Measurements from ENCODE around the gene LEO1. TPM values are rescaled to one million over a fixed set of nuclear protein-coding genes. Genes with fewer than 3 reads are reported as not detected.
A peak's percentile ranks its signal among the peaks of the same experiment; 100 is the strongest.

Gene LEO1
- total RNA-seq, 1 experiment from 2014 or later: 22.5 TPM

DNA sequence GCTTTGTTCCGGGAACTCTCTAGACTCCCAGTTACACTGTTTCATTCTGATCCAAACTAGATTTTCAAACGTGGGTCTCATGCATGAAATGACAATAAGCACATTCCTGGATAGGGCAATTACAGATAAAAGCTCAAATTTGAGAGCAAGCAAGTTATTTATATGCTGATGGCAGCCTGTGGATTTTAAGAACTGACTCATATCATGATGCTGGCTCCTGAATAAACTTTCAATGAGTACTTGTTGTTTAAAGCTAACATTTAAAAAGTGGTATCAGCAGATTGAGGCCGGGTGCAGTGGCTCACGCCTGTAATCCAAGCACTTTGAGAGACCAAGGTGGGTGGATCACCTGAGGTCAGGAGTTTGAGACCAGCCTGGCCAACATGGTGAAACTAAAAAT is 66.6 kb downstream of the LEO1 start:
- intact Hi-C loops (cut with micrococcal nuclease; ENCODE audit: unreplicated experiment): loop anchor here (5.0 kb wide), 2 partner anchors 108 to 253 kb away; no protein-coding TSS in a partner anchor
- Mint-ChIP-seq H3K36me3 (ENCODE audit: insufficient read depth, unreplicated experiment) (peaks cover 33% of the 10 kb centered on the region), H3K4me1 (ENCODE audit: low read depth, unreplicated experiment) (peaks cover 22% of the 10 kb centered on the region), H3K27ac (ENCODE audit: unreplicated experiment) (no peak overlapping the region), H3K27me3 (ENCODE audit: unreplicated experiment) (no peaks in the 10 kb centered on the region), H3K4me3 (ENCODE audit: low read depth, unreplicated experiment) (no peak overlapping the region), H3K9me3 (ENCODE audit: low read depth, unreplicated experiment) (no peaks in the 10 kb centered on the region)
- TF ChIP-seq, protein P1, sequence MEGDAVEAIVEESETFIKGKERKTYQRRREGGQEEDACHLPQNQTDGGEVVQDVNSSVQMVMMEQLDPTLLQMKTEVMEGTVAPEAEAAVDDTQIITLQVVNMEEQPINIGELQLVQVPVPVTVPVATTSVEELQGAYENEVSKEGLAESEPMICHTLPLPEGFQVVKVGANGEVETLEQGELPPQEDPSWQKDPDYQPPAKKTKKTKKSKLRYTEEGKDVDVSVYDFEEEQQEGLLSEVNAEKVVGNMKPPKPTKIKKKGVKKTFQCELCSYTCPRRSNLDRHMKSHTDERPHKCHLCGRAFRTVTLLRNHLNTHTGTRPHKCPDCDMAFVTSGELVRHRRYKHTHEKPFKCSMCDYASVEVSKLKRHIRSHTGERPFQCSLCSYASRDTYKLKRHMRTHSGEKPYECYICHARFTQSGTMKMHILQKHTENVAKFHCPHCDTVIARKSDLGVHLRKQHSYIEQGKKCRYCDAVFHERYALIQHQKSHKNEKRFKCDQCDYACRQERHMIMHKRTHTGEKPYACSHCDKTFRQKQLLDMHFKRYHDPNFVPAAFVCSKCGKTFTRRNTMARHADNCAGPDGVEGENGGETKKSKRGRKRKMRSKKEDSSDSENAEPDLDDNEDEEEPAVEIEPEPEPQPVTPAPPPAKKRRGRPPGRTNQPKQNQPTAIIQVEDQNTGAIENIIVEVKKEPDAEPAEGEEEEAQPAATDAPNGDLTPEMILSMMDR (IDR thresholded peaks at IDR 0.05; ENCODE audit: unreplicated experiment): no peak
- BruUV-seq (replicated peaks): no TSS peak
- CTCF ChIA-PET: interaction anchor here (1.6 kb wide), 1 partner anchor 30 kb away, joined by 6 read pairs; no protein-coding TSS in a partner anchor
- no peak for DNase-seq

- H3K4me1 Mint-ChIP-seq (ENCODE audit: low read depth, unreplicated experiment): peaks cover 22% of the 10 kb centered on the region
- no peak overlapping the region for H3K27ac Mint-ChIP-seq (ENCODE audit: unreplicated experiment)
- DNase-seq: no peak
- no peaks in the 10 kb centered on the region for H3K27me3 Mint-ChIP-seq (ENCODE audit: unreplicated experiment)
- CTCF ChIA-PET: no interaction called here
- no peaks in the 10 kb centered on the region for H3K9me3 Mint-ChIP-seq (ENCODE audit: low read depth, unreplicated experiment)
- no TSS peak for BruUV-seq (replicated peaks)
- H3K4me3 Mint-ChIP-seq (ENCODE audit: low read depth, unreplicated experiment): no peak overlapping the region
- TF ChIP-seq, protein P1 (IDR thresholded peaks at IDR 0.05; ENCODE audit: unreplicated experiment): no peak
- H3K36me3 Mint-ChIP-seq (ENCODE audit: insufficient read depth, unreplicated experiment): peaks cover 37% of the 10 kb centered on the region
- intact Hi-C loops (cut with micrococcal nuclease; ENCODE audit: unreplicated experiment): no loop called here
Observed at GRCh38 chr15:51904421-51904820, 67.2 kb downstream of the LEO1 start.

GRCh38 chr15:51889486-51889885 is 82.1 kb downstream of the LEO1 start:
- Mint-ChIP-seq H3K9me3 (ENCODE audit: low read depth, unreplicated experiment) (no peaks in the 10 kb centered on the region), H3K27me3 (ENCODE audit: unreplicated experiment) (no peaks in the 10 kb centered on the region), H3K27ac (ENCODE audit: unreplicated experiment) (no peak overlapping the region), H3K4me1 (ENCODE audit: low read depth, unreplicated experiment) (no peaks in the 10 kb centered on the region), H3K36me3 (ENCODE audit: insufficient read depth, unreplicated experiment) (peaks cover 19% of the 10 kb centered on the region), H3K4me3 (ENCODE audit: low read depth, unreplicated experiment) (no peak overlapping the region)
- intact Hi-C loops (cut with micrococcal nuclease; ENCODE audit: unreplicated experiment): loop anchor here (5.0 kb wide), 1 partner anchor 92 kb away; no protein-coding TSS in a partner anchor
- DNase-seq: no peak
- CTCF ChIA-PET: interaction anchor here (0.7 kb wide), 1 partner anchor 157 kb away, joined by 4 read pairs; no protein-coding TSS in a partner anchor
- TF ChIP-seq, protein P1 (IDR thresholded peaks at IDR 0.05; ENCODE audit: unreplicated experiment): no peak
- no TSS peak for BruUV-seq (replicated peaks)

GRCh38 chr15:51888593-51889195 is 82.9 kb downstream of the LEO1 start:
- no peak overlapping the region for H3K27ac Mint-ChIP-seq (ENCODE audit: unreplicated experiment)
- H3K27me3 Mint-ChIP-seq (ENCODE audit: unreplicated experiment): no peaks in the 10 kb centered on the region
- H3K4me1 Mint-ChIP-seq (ENCODE audit: low read depth, unreplicated experiment): no peaks in the 10 kb centered on the region
- H3K9me3 Mint-ChIP-seq (ENCODE audit: low read depth, unreplicated experiment): no peaks in the 10 kb centered on the region
- H3K4me3 Mint-ChIP-seq (ENCODE audit: low read depth, unreplicated experiment): no peak overlapping the region
- TF ChIP-seq, protein P1 (IDR thresholded peaks at IDR 0.05; ENCODE audit: unreplicated experiment): peak; percentile 36
- BruUV-seq (replicated peaks): no TSS peak
- DNase-seq: no peak
- peaks cover 19% of the 10 kb centered on the region for H3K36me3 Mint-ChIP-seq (ENCODE audit: insufficient read depth, unreplicated experiment)
- intact Hi-C loops (cut with micrococcal nuclease; ENCODE audit: unreplicated experiment): loop anchor here (5.0 kb wide), 1 partner anchor 91 kb away; no protein-coding TSS in a partner anchor
- CTCF ChIA-PET: interaction anchor here (0.6 to 1.6 kb wide), 5 partner anchors 9 to 106 kb away, joined by 3 to 14 read pairs (median 4); no protein-coding TSS in a partner anchor

Other genes starting within 250 kb of the LEO1 start
- gene LYSMD2, start 234.1 kb downstream of the LEO1 start, total RNA-seq (2022): 14.3 TPM in 2 replicates
- gene TMOD2, start 220.2 kb downstream of the LEO1 start, total RNA-seq (2022): 0.64 and 1.0 TPM in 2 replicates
- 53.6 and 60.1 TPM in 2 replicates for gene TMOD3, start 142.1 kb downstream of the LEO1 start, total RNA-seq (2022)
- gene MAPK6, start 47.4 kb upstream of the LEO1 start, total RNA-seq (2022): 28.4 and 35.9 TPM in 2 replicates
- gene BCL2L10, start 141.0 kb upstream of the LEO1 start, total RNA-seq (2022): 0.47 TPM in 1 of 2 replicates, not detected in the other
- 35.6 and 48.8 TPM in 2 replicates for gene GNB5, start 219.6 kb upstream of the LEO1 start, total RNA-seq (2022)

Measured in Calu3 (cell line).